Thyroid gland (tissue), 4 donors: ENCODE data around the gene TTC22. TPM values are rescaled to one million over a fixed set of nuclear protein-coding genes. Genes with fewer than 3 reads are reported as not detected.
"Not testable (repeated sequence)": the region's sequence is repeated elsewhere in the genome, so short reads cannot be mapped to it uniquely, and the experiment has no call there.

Experiments
- DNase-seq, 2 donors: peaks; one replicate each; pipeline ENCODE4 v3.0.0-alpha.2; 2019
- H3K27ac ChIP-seq, 3 donors: fragments of 200-600 bp; sonication (generic); 1 replicate in 2 of 3; 2 replicates in 1 of 3; pipeline ENCODE4 v1.5.1; 2016 to 2019; ENCODE audit warnings: mild to moderate bottlenecking in 1 of 3, moderate library complexity in 1 of 3
- H3K27me3 ChIP-seq: fragments of 200-600 bp; sonication (generic); one replicate; pipeline ENCODE4 v1.5.1; 2019
- H3K36me3 ChIP-seq, 2 donors: fragments of 200-600 bp; sonication (generic); one replicate each; pipeline ENCODE4 v1.5.1; 2016 to 2019
- H3K4me1 ChIP-seq, 2 donors: fragments of 200-600 bp; sonication (generic); one replicate each; pipeline ENCODE4 v1.5.1; 2017 to 2019
- H3K4me3 ChIP-seq, 3 donors: fragments of 200-600 bp; sonication (generic); replicated peaks in 1 of 3; 1 replicate in 2 of 3; 2 replicates in 1 of 3; pipeline ENCODE4 v1.5.1; 2016; ENCODE audit warnings: mild to moderate bottlenecking in 1 of 3
- H3K9me3 ChIP-seq: fragments of 200-600 bp; sonication (generic); one replicate; pipeline ENCODE4 v1.5.1; 2017
- POLR2A ChIP-seq, 2 donors: fragments of 450-650 bp; IDR thresholded peaks; one replicate each; pipeline ENCODE4 v1.6.1; 2017; ENCODE audit warnings: antibody characterized with exemption in 2 of 2, mild to moderate bottlenecking in 2 of 2, moderate library complexity in 1 of 2
- WGBS, 2 donors: methylation state at CpG; one replicate each; pipeline ENCODE4 v1.1.5; 2017; 5-methylcytosine and 5-hydroxymethylcytosine counted together
- intact Hi-C: fragments of 100-400 bp; cut with DNase I; formaldehyde crosslinking; loops from one replicate; pipeline ENCODE4 v1.15.1; 2023
- total RNA-seq, 4 donors: library from RNA; depleted of rRNA; stranded (reverse); fragments of >200 nt; gene quantifications; one replicate each; pipeline ENCODE4 v1.2.3, GENCODE V29; 2016
- TF ChIP-seq, protein P1 (sequence below), 6 experiments: fragments of 200-600 bp in 3 of 6; fragments of 450-650 bp in 3 of 6; sonication (generic) in 3 of 6; IDR thresholded peaks; one replicate each; pipeline ENCODE4 v1.5.1; 2016 to 2019; ENCODE audit warnings: antibody characterized with exemption in 6 of 6, mild to moderate bottlenecking in 2 of 6, inconsistent platforms in 1 of 6, moderate library complexity in 1 of 6

The TTC22 gene
- total RNA-seq, 4 donors from 2014 or later = 8.0 to 14.0 (median 11.1) TPM

- no peaks in the 10 kb centered on the region for H3K36me3 ChIP-seq
- H3K9me3 ChIP-seq = no peaks in the 10 kb centered on the region
- no peak overlapping the region for H3K4me3 ChIP-seq
- no peak overlapping the region for H3K27ac ChIP-seq
- H3K27me3 ChIP-seq = no peaks in the 10 kb centered on the region
- intact Hi-C loops = no loop called here
- H3K4me1 ChIP-seq = no peaks in the 10 kb centered on the region
- peak; percentile 36 to 46 for DNase-seq
- TF ChIP-seq, protein P1, sequence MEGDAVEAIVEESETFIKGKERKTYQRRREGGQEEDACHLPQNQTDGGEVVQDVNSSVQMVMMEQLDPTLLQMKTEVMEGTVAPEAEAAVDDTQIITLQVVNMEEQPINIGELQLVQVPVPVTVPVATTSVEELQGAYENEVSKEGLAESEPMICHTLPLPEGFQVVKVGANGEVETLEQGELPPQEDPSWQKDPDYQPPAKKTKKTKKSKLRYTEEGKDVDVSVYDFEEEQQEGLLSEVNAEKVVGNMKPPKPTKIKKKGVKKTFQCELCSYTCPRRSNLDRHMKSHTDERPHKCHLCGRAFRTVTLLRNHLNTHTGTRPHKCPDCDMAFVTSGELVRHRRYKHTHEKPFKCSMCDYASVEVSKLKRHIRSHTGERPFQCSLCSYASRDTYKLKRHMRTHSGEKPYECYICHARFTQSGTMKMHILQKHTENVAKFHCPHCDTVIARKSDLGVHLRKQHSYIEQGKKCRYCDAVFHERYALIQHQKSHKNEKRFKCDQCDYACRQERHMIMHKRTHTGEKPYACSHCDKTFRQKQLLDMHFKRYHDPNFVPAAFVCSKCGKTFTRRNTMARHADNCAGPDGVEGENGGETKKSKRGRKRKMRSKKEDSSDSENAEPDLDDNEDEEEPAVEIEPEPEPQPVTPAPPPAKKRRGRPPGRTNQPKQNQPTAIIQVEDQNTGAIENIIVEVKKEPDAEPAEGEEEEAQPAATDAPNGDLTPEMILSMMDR (IDR thresholded peaks at IDR 0.05) = no peak
- TF ChIP-seq POLR2A (IDR thresholded peaks at IDR 0.05) = no peak
- WGBS, 2 donors = 19 to 27% methylated on average over 21 to 46 of the region's 74 CpGs
Measured at GRCh38 chr1:54781023-54781723, 19.9 kb downstream of the TTC22 start.

DNA sequence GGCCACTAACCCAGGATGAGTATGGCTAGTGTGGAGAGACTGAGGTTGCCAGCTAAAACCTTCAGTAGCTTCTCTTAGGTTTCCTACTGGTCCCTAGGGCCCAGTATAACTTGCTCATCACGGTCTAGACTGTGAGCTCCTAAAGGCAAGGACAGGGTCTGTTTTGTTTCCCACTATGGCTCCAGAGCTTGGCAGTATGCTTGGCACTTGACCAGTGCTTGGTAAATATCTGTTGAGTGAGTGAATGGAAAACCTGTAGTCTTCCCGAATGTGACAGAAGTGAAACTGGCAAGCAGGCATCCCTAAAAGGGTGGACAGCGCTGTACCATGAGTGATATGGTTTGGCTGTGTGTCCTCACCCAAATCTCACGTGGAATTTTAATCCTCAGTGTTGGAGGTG, 23.7 kb downstream of the TTC22 start:
- DNase-seq = no peak
- H3K4me3 ChIP-seq = no peak overlapping the region
- no peaks in the 10 kb centered on the region for H3K4me1 ChIP-seq
- H3K9me3 ChIP-seq = no peaks in the 10 kb centered on the region
- H3K27me3 ChIP-seq = no peaks in the 10 kb centered on the region
- intact Hi-C loops = no loop called here
- no peak overlapping the region for H3K27ac ChIP-seq
- no peak for TF ChIP-seq POLR2A (IDR thresholded peaks at IDR 0.05)
- TF ChIP-seq, protein P1 (IDR thresholded peaks at IDR 0.05) = no peak
- H3K36me3 ChIP-seq = no peaks in the 10 kb centered on the region
- 81 to 83% methylated on average over 4 of the region's 4 CpGs for WGBS, 2 donors

DNA sequence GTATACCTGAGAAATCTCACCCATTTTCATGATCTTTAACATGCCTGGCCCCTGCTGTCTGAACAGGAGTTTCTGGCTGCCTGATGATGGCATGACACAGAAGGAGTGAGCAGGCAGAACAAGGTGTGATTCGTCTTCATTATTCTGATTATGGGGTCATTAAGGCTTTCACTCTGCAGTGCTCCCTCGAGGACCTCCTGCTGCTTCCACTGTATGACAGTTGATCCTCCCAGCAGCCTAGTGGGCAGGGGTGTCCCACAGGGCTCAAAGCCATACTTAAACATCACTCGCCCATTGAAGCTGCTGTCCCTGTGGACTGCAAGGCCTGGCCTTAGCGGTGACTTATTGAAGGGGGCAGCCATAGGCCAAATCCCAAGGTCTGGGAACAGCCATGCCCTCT, 24.1 kb downstream of the TTC22 start:
- Histone ChIP-seq H3K27ac (no peak overlapping the region), H3K36me3 (no peaks in the 10 kb centered on the region), H3K4me1 (no peaks in the 10 kb centered on the region), H3K4me3 (no peak overlapping the region), H3K27me3 (no peaks in the 10 kb centered on the region), H3K9me3 (no peaks in the 10 kb centered on the region)
- intact Hi-C loops = no loop called here
- no peak for DNase-seq
- no peak for TF ChIP-seq POLR2A (IDR thresholded peaks at IDR 0.05)
- WGBS, 2 donors = 73 to 84% methylated on average over 2 to 3 of the region's 4 CpGs

DNA sequence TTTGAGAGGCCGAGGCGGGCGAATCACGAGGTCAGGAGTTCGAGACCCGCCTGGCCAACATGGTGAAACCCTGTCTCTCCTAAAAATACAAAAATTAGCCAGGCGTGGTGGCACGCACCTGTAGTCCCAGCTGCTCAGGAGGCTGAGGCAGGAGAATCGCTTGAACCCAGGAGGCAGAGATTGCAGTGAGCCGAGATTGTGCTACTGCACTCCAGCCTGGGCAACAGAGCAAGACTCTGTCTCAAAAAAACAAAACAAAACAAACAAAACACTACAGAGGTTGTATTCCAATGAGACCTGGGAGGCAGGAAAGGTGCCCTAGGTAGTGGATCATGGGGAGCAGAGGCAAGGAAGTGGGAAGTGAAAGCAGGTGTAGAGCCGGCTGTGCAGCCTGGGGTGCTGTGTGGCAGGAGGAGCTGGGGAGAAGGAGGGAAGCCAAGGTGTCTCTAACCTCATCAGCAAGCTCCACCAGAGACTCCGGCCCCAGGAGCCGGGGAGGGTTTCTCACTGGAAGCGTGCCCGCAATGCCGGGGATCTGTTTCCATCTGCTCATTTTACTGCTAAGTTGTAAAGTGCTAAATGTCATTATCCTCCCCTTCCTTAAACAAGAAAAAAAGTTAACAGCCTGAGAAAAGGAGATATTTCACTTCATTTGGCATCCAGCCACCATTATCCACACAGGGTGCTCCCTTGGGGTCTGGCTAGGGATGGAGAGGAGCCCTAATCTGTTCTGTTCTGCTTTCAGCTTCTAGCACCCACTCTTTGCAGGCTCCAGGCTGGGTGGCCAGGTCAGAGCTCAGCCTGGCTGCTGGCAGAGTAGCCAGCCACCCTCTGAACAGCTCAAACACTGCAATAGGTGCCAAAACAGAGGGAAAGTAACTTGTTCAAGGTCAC, 25.0 kb downstream of the TTC22 start:
- intact Hi-C loops, H3K4me3 ChIP-seq, H3K27me3 ChIP-seq, H3K9me3 ChIP-seq, DNase-seq, H3K27ac ChIP-seq, H3K36me3 ChIP-seq, H3K4me1 ChIP-seq: not testable (repeated sequence)
- WGBS, 2 donors = 82 to 87% methylated on average over 16 of the region's 16 CpGs

DNA sequence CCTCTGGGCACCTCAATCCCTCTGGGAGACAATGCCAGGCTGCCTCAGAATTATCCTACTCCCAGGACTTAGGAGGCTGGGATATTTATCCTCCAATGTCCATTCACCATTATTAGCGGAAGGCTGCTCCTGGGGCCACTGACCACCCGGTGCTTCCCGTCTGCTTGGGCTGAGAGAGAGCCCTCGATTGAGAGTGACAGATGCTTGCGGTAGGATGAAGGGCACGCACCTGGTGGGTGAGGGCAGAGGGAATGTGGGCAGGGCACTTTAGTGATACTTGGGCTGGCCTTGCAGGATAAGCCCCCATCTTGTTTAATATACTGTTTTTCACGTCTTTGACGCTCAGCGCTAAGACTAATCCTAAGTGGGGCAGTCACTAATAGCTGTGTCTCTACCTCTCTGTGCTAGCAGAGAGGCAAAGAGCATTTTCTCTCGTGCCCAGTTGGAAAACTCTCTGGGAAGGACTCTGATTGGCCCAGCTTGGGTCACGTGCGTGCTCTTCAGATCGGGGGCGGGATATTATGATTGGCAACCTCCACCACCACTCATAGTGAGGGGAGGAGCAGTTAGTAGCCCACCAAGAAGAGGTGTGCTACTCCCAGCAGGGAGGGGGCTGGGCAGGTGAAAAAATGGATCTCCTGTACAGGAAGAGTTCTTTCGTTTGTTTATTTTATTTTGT, 26.2 kb downstream of the TTC22 start:
- 57 to 60% methylated on average over 14 to 15 of the region's 15 CpGs for WGBS, 2 donors
- Histone ChIP-seq H3K9me3 (no peaks in the 10 kb centered on the region), H3K27me3 (no peaks in the 10 kb centered on the region), H3K36me3 (no peaks in the 10 kb centered on the region), H3K27ac (no peak overlapping the region), H3K4me1 (no peaks in the 10 kb centered on the region), H3K4me3 (no peak overlapping the region)
- intact Hi-C loops = no loop called here
- TF ChIP-seq, protein P1 (IDR thresholded peaks at IDR 0.05) = no peak
- no peak for TF ChIP-seq POLR2A (IDR thresholded peaks at IDR 0.05)
- DNase-seq = peak in 1 of 2 donors; percentile 8
